ENCODE measurements around the gene SEC62.

Gene SEC62

DNA sequence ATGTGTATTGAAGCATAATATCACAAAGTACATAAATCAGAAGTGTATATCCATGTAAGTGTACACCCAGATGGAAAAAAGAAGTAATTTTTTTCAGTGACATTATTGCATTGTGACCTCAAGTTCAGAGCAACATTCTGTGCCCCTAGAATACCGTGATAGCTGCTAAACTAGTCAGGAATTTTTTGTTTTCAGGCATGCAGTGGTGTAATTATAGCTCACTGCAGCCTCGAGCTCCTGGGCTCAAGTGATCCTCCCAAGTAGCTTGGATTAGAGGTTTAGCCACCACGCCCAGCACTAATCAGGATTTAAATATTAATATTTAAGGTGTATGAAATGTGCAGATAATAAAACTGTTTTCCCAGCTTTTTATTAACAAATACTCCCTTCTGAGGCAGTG lies 25.5 kb downstream of the SEC62 start:
- no peak overlapping the region for H3K27ac ChIP-seq (replicated peaks)
- no peak for DNase-seq (ENCODE audit: low read depth in 1 of 2, low spot score in 1 of 2)
- H3K27me3 ChIP-seq (ENCODE audit: insufficient read depth, poor library complexity, severe bottlenecking): no peaks in the 10 kb centered on the region
- TF ChIP-seq, protein P1, sequence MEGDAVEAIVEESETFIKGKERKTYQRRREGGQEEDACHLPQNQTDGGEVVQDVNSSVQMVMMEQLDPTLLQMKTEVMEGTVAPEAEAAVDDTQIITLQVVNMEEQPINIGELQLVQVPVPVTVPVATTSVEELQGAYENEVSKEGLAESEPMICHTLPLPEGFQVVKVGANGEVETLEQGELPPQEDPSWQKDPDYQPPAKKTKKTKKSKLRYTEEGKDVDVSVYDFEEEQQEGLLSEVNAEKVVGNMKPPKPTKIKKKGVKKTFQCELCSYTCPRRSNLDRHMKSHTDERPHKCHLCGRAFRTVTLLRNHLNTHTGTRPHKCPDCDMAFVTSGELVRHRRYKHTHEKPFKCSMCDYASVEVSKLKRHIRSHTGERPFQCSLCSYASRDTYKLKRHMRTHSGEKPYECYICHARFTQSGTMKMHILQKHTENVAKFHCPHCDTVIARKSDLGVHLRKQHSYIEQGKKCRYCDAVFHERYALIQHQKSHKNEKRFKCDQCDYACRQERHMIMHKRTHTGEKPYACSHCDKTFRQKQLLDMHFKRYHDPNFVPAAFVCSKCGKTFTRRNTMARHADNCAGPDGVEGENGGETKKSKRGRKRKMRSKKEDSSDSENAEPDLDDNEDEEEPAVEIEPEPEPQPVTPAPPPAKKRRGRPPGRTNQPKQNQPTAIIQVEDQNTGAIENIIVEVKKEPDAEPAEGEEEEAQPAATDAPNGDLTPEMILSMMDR (IDR thresholded peaks at IDR 0.05; ENCODE audit: insufficient read depth, low read length): no peak
- TF ChIP-seq REST (IDR thresholded peaks at IDR 0.05; ENCODE audit: insufficient replicate concordance, low read depth) (no peak), SPI1 (IDR thresholded peaks at IDR 0.05; ENCODE audit: borderline replicate concordance, low read depth) (no peak), GABPA (IDR thresholded peaks at IDR 0.05; ENCODE audit: low read depth) (no peak), POLR2AphosphoS5 (IDR thresholded peaks at IDR 0.05; ENCODE audit: low read depth) (no peak)
- H3K4me3 ChIP-seq (replicated peaks; ENCODE audit: insufficient read depth, low read length): no peak overlapping the region

GRCh38 chr3:169992781-169993180 lies 26.2 kb downstream of the SEC62 start:
- no peak overlapping the region for H3K27ac ChIP-seq (replicated peaks)
- no peaks in the 10 kb centered on the region for H3K27me3 ChIP-seq (ENCODE audit: insufficient read depth, poor library complexity, severe bottlenecking)
- no peak overlapping the region for H3K4me3 ChIP-seq (replicated peaks; ENCODE audit: insufficient read depth, low read length)
- TF ChIP-seq POLR2AphosphoS5 (IDR thresholded peaks at IDR 0.05; ENCODE audit: low read depth) (peak; percentile 33; the same call in 1 of the 2 replicates), REST (IDR thresholded peaks at IDR 0.05; ENCODE audit: insufficient replicate concordance, low read depth) (no peak), GABPA (IDR thresholded peaks at IDR 0.05; ENCODE audit: low read depth) (no peak), SPI1 (IDR thresholded peaks at IDR 0.05; ENCODE audit: borderline replicate concordance, low read depth) (peak; percentile 93)
- TF ChIP-seq, protein P1 (IDR thresholded peaks at IDR 0.05; ENCODE audit: insufficient read depth, low read length): no peak
- DNase-seq (ENCODE audit: low read depth in 1 of 2, low spot score in 1 of 2): peak in 1 of 2 experiments; percentile 45

DNA sequence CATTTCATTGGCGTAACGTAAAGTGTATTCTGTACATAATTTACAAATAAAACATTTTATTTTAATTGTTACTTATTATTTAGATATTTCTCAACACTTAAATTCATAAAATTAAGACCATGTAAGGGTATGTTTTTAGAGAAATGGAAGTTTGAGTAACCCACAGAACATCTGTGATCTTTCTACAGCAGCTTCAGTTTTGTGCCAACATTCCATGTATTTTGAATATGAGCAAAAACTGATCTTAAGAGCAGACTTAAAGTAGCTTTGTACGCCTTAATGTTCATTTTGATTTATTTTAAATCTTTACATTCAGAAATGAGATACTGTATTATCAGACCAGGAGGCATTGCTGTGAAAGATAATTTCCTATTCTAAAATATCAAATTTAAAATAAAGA lies 27.2 kb downstream of the SEC62 start:
- DNase-seq (ENCODE audit: low read depth in 1 of 2, low spot score in 1 of 2): no peak

More for the DNA sequence above, 27.2 kb downstream of the SEC62 start:
- no peaks in the 10 kb centered on the region for H3K27me3 ChIP-seq (ENCODE audit: insufficient read depth, poor library complexity, severe bottlenecking)
- no peak overlapping the region for H3K27ac ChIP-seq (replicated peaks)
- no peak overlapping the region for H3K4me3 ChIP-seq (replicated peaks; ENCODE audit: insufficient read depth, low read length)
- TF ChIP-seq SPI1 (IDR thresholded peaks at IDR 0.05; ENCODE audit: borderline replicate concordance, low read depth) (no peak), GABPA (IDR thresholded peaks at IDR 0.05; ENCODE audit: low read depth) (no peak), POLR2AphosphoS5 (IDR thresholded peaks at IDR 0.05; ENCODE audit: low read depth) (no peak), REST (IDR thresholded peaks at IDR 0.05; ENCODE audit: insufficient replicate concordance, low read depth) (no peak)
- TF ChIP-seq, protein P1 (IDR thresholded peaks at IDR 0.05; ENCODE audit: insufficient read depth, low read length): no peak

Data from HL-60 (cell line).